Testis (tissue), 3 donors: ENCODE data around the gene EHMT2. TPM values are rescaled to one million over a fixed set of nuclear protein-coding genes. Genes with fewer than 3 reads are reported as not detected.

ENCODE experiments used
- DNase-seq: peaks from one replicate; pipeline ENCODE4 v3.0.0-alpha.2; 2019
- H3K27ac ChIP-seq, 2 donors: fragments of 200-600 bp; sonication (generic); one replicate each; pipeline ENCODE4 v1.5.1; 2019
- H3K27me3 ChIP-seq: fragments of 200-600 bp; sonication (generic); one replicate; pipeline ENCODE4 v1.5.1; 2019
- H3K36me3 ChIP-seq: fragments of 200-600 bp; sonication (generic); one replicate; pipeline ENCODE4 v1.5.1; 2017; ENCODE audit warnings: low read depth; ENCODE audit errors: missing control alignments
- H3K4me1 ChIP-seq: fragments of 200-600 bp; sonication (generic); one replicate; pipeline ENCODE4 v1.5.1; 2019
- H3K4me3 ChIP-seq, 2 donors: fragments of 200-600 bp; sonication (generic); one replicate each; pipeline ENCODE4 v1.5.1; 2017 to 2019
- H3K9me3 ChIP-seq: fragments of 200-600 bp; sonication (generic); one replicate; pipeline ENCODE4 v1.5.1; 2017
- CTCF ChIP-seq, 3 experiments: fragments of 450-650 bp in 2 of 3; fragments of 200-600 bp in 1 of 3; sonication (generic) in 1 of 3; IDR thresholded peaks; one replicate each; pipeline ENCODE4 v1.5.1; 2016 to 2019; ENCODE audit warnings: antibody characterized with exemption in 3 of 3, mild to moderate bottlenecking in 2 of 3, moderate library complexity in 1 of 3
- POLR2A ChIP-seq: fragments of 450-650 bp; IDR thresholded peaks from one replicate; pipeline ENCODE4 v1.6.1; 2017; ENCODE audit warnings: antibody characterized with exemption, mild to moderate bottlenecking, moderate library complexity
- WGBS, 2 donors: methylation state at CpG; one replicate each; pipeline ENCODE4 v1.1.5; 2018; 5-methylcytosine and 5-hydroxymethylcytosine counted together
- intact Hi-C: fragments of 100-400 bp; cut with DNase I; formaldehyde crosslinking; loops from one replicate; pipeline ENCODE4 v1.15.1; 2023; ENCODE audit warnings: low total_unique reads
- polyA plus RNA-seq: library from polyadenylated mRNA; stranded (reverse); fragments of 350-450 nt; fragmentation: Illumina TruSeq; extraction: RNeasy Lipid Tissue Mini Kit (QIAGEN cat#74804); gene quantifications from one replicate; pipeline ENCODE4 v1.2.3, GENCODE V29; 2014; ENCODE audit warnings: low read depth, low replicate concordance; ENCODE audit not compliant: insufficient read depth
- total RNA-seq, 2 donors: library from RNA; depleted of rRNA; stranded (reverse); fragments of >200 nt; gene quantifications; one replicate each; pipeline ENCODE4 v1.2.3, GENCODE V29; 2016

EHMT2 gene
- total and polyA plus RNA-seq, 3 donors from 2014 or later = 82.2 to 106 (median 102) TPM

GRCh38 chr6:31879901-31880300, 17.6 kb downstream of the EHMT2 start:
- no peaks in the 10 kb centered on the region for H3K36me3 ChIP-seq
- no peaks in the 10 kb centered on the region for H3K27me3 ChIP-seq
- no peak for DNase-seq
- H3K4me1 ChIP-seq = no peaks in the 10 kb centered on the region
- no peak for TF ChIP-seq POLR2A
- TF ChIP-seq CTCF (IDR thresholded peaks at IDR 0.05) = no peak
- WGBS, 2 donors = 68 to 80% methylated on average over 9 to 10 of the region's 10 CpGs
- no peak overlapping the region for H3K27ac ChIP-seq
- H3K4me3 ChIP-seq = no peak overlapping the region
- H3K9me3 ChIP-seq = no peaks in the 10 kb centered on the region
- intact Hi-C loops = no loop called here

GRCh38 chr6:31879143-31879542, 18.4 kb downstream of the EHMT2 start:
- H3K4me1 ChIP-seq = no peaks in the 10 kb centered on the region
- no peak overlapping the region for H3K27ac ChIP-seq

GRCh38 chr6:31878726-31879125, 18.8 kb downstream of the EHMT2 start, which contains the start of gene SLC44A4:
Gene SLC44A4, minus strand, starts transcription at chr6:31878997. Its CDS starts 17 bp downstream, at chr6:31878980.
- 72 to 77% methylated on average over 13 to 18 of the region's 18 CpGs for WGBS, 2 donors
- H3K4me3 ChIP-seq = no peak within 1 kb of the TSS
- no peaks in the 10 kb centered on the region for H3K9me3 ChIP-seq
- no peak for TF ChIP-seq POLR2A
- TF ChIP-seq CTCF (IDR thresholded peaks at IDR 0.05) = no peak
- no peaks in the 10 kb centered on the region for H3K4me1 ChIP-seq
- intact Hi-C loops = no loop called here
- no peak for DNase-seq
- H3K27ac ChIP-seq = no peak within 1 kb of the TSS
- no peaks in the 10 kb centered on the region for H3K36me3 ChIP-seq
- no peaks in the 10 kb centered on the region for H3K27me3 ChIP-seq

More at GRCh38 chr6:31879143-31879542, 18.4 kb downstream of the EHMT2 start:
- H3K36me3 ChIP-seq = no peaks in the 10 kb centered on the region
- TF ChIP-seq CTCF (IDR thresholded peaks at IDR 0.05) (no peak), POLR2A (no peak)
- intact Hi-C loops = no loop called here
- no peaks in the 10 kb centered on the region for H3K27me3 ChIP-seq
- no peak overlapping the region for H3K4me3 ChIP-seq
- DNase-seq = no peak
- H3K9me3 ChIP-seq = no peaks in the 10 kb centered on the region
- WGBS, 2 donors = 77 to 89% methylated on average over 13 of the region's 13 CpGs

- Histone ChIP-seq H3K4me1 (no peaks in the 10 kb centered on the region), H3K4me3 (no peak overlapping the region), H3K27me3 (no peaks in the 10 kb centered on the region), H3K36me3 (no peaks in the 10 kb centered on the region), H3K9me3 (no peaks in the 10 kb centered on the region), H3K27ac (no peak overlapping the region)
- TF ChIP-seq POLR2A = no peak
- TF ChIP-seq CTCF (IDR thresholded peaks at IDR 0.05) = no peak
- WGBS, 2 donors = 78 to 89% methylated on average over 3 of the region's 3 CpGs
- intact Hi-C loops = no loop called here
- no peak for DNase-seq
Measured at GRCh38 chr6:31878222-31878621, 19.3 kb downstream of the EHMT2 start.

GRCh38 chr6:31877651-31878161, 19.8 kb downstream of the EHMT2 start:
- H3K36me3 ChIP-seq = no peaks in the 10 kb centered on the region
- intact Hi-C loops = no loop called here
- TF ChIP-seq CTCF (IDR thresholded peaks at IDR 0.05) (no peak), POLR2A (no peak)
- H3K4me3 ChIP-seq = no peak overlapping the region
- DNase-seq = no peak
- no peaks in the 10 kb centered on the region for H3K9me3 ChIP-seq
- H3K27me3 ChIP-seq = no peaks in the 10 kb centered on the region
- no peaks in the 10 kb centered on the region for H3K4me1 ChIP-seq
- 75 to 80% methylated on average over 6 to 10 of the region's 10 CpGs for WGBS, 2 donors
- no peak overlapping the region for H3K27ac ChIP-seq
